SKM-1 (cell line): Measurements from ENCODE around the gene AQP1.

Experiments
- DNase-seq: peaks from one replicate; lab custom pipeline; 2025; ENCODE audit not compliant: unreplicated experiment; lab: John Stamatoyannopoulos, UW

The AQP1 gene

GRCh38 chr7:30905078-30906012 is 6.3 kb upstream of the AQP1 start:
- no peak for DNase-seq

DNA sequence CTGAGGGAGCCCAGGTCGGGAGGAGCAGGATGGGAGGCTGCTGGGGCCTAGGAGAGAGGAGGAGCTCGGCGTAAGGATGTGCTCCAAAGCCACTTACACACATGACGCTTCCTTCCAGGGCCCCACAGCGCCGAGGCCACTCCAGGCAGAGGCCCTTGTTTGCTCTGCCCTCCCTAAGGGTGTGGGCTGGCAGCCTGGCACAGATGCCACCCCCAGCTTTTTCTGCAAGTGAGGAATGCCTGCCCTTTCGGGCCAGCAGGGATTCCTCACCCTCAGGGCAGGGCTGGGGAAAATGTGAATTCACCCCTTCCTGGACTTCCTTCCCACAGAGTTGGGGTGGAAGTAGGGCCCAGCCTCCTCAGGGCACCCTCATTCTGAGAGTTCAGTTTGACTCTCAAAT is 5.6 kb upstream of the AQP1 start:
- no peak for DNase-seq

DNA sequence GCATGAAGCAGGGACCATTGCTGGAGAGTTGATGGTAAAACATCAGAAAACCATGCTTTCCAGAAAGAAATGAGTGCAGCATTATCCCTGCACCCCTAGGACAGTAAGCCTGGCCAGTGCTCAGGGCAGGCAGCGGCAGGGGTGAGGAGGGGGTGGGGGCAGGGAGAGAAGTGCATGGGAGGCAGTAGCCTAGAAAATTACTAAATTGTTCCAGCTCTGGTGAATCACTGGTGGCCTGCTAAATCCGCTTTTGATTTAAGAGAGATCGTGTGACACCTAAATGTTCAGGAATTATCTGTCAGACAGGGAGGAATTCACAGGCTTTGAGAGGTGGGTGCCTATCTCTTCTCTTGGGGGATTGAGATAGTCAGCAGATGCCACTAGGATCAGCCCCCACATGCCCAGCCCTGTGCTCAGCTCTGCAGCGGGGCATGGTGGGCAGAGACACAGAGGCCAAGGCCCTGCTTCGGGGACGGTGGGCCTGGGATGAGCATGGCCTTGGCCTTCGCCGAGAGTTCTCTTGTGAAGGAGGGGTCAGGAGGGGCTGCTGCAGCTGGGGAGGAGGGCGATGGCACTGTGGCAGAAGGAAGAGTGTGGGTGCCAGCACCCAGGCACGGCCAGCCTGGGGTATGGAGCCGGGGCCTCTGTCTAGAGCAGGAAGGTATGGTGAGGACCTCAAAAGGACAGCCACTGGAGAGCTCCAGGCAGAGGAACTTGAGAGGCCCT is 5.0 kb upstream of the AQP1 start:
- no peak for DNase-seq

DNA sequence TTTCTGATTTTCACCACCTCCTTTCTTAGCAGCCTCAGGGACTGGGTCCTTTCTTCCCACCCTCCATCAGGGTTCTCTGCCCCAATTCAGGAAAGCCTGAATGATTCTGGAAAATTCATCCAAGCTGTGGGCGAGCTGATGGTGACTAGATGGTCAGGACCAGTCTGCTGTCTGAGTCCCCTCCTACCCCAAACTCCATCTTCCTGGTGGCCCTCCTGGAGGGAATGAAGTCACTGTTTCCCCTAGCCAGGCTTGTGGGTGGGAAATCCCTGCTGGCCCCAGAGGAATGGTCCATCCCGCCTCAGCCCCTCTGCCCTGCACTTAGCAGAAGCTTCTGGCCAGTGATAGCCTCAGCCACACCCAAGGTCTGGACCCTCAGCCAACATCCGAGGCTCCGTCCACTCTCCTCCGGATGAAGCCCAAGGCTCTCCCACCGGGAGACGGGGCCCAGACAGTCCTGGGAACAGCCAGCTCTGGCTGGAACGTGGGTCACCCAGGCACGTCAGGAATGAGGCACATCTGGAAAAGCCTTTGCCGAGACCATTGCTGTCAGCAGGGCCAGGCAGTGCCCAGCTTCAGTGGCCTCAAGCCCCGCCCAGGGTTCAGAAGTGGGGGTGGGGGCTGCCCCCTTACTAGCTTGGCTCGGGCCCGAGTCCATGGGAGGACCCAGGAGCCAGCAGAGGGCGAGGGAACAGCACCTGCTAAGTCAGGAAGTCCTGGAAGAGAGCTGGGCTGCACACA is 4.0 kb upstream of the AQP1 start:
- DNase-seq: no peak

DNA sequence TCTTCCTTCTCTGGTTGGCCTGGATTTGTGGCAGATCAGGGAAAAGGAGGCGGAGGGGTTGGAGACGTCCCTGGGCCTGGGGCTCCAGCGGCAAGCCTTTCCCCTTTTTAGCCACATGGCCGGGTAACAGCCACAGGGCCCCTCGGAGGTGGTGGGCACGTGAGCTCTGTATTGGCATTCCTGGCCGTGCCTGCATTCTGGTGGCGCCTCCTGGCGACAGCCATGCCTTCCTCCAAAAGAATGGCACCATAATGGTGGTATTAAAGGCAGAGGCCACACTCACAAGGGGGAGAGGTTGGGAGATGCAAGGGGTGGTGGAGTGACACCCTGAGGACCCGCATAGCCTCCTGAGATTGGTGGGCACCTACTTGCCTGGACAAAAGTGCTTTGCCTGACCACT is 3.0 kb upstream of the AQP1 start:
- no peak for DNase-seq

- DNase-seq: no peak
Observed at GRCh38 chr7:30909431-30909830, 2.2 kb upstream of the AQP1 start.

- DNase-seq: no peak
Observed at GRCh38 chr7:30910411-30911073, 1.1 kb upstream of the AQP1 start.

DNA sequence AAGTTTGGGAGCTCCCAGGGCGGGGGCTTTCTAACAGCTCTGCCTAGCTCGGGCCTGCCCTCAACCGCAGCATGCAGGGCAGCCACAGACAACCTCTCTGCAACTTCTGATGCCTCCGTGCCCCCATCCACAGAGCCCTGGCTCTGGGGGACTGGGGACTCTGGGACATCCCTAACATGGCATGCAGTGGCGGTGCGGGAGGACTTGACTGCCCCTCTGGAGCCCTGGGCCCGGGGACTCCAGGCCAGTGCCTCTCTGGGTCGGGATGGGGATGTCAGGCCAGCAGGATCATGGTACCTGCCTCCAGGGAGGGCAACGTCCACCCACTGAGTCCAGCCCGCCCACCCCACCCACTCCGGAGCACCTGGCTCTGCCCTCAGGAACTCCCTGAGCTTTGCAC is 520 bp upstream of the AQP1 start:
- no peak for DNase-seq

GRCh38 chr7:30912021-30912730 is 523 bp downstream of the AQP1 start:
- no peak for DNase-seq

DNA sequence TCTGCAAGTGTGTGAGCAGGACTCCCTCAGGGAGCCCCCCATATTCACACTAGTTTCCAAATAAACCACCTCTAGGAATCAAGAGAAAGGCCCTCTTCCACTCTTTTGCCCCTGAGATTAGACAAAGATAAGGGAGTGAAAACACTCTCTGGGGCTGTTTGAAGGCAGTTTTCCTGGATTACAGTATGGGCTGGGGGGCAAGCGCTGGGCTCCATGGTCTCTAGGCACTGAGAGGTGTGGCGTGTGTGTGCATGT is 1.0 kb downstream of the AQP1 start:
- no peak for DNase-seq

GRCh38 chr7:30912986-30913811 is 1.5 kb downstream of the AQP1 start:
- no peak for DNase-seq

DNA sequence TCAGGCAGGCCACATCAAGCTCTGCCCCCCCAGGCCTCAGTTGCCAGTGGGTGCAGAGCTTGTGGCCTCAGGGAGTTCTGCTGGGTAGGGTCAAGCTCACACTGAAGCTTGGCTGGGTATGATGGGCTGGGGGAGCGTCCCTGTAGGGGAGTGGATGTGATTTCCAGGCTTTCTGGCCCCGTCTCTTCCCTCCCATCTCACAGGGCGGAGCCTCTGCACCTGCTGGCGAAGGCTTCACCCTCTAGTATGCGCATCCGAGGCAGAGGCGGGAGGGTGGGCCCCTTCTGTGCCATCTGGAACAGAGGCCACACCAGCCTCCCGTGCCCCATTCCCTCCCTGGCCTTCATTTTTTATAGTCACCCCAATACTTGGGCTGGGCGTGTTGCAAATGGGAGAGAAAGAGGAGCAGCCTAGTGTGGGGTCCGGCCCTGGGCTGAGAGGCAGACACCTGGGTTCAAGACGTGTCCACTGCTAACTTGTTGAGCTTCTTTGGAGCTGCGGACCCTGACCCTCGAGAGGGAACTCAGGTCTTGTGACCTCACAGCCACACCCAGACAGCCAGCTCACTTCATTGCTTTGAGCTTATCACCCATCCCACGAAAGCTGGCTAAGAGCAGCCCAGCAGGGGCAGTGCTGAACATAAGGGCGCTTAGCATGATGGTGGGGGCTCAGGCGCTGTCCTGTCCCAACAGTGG is 2.3 kb downstream of the AQP1 start:
- DNase-seq: no peak

DNA sequence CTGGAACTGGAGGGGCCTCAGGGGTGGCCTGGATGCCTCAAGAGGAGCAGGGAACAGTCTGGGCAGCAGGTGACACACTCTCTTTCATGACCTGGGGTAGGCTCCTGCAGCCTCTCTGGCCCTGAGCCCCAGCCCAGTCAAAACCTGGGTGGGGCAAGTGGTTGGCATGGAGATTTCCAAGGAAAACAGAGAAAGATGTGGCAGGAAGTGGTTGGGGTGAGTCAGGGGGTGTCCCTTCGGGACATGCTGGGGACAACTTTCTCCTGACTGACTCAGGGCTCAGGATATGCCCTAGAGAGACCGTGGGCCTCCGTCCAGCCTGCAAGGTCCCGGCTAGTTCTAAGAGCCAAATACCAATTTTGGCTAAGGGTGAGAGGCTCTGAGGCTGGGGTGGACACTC is 2.9 kb downstream of the AQP1 start:
- no peak for DNase-seq

DNA sequence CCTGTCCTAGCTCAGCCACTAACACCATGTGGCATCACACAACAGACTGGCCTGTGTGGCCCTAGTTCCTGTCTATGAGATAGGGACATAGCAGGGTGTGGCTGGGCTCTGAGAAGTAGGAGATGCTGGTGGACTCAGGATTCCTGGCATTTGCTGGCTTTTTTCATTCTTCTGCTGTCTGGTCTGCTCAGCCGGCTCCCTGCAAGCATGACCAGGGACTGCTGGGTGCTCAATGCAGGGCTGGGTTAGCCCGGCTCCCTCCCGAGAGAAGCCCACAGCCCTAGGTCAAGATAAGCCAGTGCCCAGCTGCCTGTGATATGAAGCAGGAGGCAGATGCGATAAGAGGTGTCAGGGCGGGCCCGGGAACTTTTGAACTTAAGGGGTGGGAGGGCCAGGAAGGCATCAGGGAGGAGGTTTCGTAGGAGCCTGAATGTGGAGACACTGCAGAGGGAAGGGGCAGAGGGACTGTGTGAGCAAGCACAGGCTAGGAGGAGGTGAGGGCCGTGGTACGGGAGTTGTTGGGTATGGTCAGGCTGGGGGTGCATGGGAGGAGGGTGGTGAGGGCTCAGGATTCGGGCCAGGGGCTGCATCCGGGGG is 3.5 kb downstream of the AQP1 start:
- DNase-seq: no peak

- DNase-seq: no peak
Observed at GRCh38 chr7:30915751-30916150, 4.1 kb downstream of the AQP1 start.

GRCh38 chr7:30916255-30916654 is 4.6 kb downstream of the AQP1 start:
- no peak for DNase-seq

- DNase-seq: no peak
Observed at GRCh38 chr7:30916767-30917166, 5.1 kb downstream of the AQP1 start.

DNA sequence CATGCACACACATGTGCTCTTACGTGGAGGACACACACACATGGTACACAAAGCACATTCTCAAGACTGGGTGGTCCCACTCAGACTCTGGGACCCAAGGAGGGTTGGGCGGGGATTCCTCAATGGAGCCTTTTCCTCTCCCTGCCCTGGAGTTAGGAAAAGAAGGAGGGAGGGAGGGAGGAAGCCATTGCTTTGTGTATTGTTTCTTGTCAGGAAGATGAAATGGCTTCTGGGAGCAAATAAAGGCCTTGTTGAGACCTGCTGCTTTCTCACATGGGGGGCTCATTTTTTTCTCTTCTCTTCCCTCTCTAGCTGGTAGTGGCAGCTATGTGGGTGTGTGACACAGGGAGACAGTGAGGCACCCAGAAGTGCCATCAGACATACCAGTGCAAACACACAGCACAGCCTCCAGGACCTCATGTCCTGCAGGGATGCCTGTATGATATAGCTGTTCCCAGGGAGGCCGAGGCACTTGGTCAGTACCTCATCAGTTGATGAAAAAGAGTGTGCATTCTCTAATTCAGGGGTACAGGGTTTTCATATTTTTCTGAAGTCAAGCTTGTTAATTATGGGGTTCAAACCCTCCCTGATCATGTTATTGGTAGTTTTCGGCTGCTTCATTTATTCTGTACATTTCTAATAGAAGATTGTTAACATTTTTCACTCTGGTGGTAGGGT is 5.7 kb downstream of the AQP1 start:
- no peak for DNase-seq
